ENCODE results near the gene ELL. TPM values are rescaled to one million over a fixed set of nuclear protein-coding genes. Genes with fewer than 3 reads are reported as not detected.

The ELL gene
- total RNA-seq, 1 donor from 2014 or later: 7.9 TPM

DNA sequence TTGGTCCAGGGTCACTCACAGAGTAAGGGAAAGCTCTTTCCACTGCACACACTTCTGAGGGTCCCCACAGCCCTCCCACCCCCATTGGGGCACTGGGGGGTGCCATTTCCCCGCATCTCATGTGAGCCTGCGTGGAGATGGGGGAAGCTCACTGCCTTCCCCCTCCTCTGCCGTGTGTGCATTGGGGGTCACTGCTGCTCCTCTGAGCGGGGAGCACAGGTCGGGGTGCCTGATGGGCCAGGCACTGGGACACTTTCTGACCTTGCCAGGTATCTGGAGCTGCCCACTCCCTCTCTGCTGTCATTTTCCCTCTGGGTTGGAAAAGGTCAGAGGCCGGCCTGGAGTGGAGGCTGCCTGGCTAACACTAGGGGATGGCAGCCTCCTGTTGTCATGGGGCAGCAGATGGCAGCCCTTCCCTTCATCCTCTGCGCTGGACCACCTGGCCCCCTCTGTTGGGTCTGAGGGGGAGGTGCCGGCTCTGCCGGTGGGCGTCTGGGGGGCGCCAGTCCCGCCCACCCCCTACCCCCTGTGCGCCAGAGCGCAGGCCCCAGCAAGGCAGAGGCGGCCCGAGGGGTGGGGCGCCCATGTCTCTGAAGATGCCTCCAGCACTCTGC lies 93.6 kb downstream of the ELL start:
- H3K27me3 ChIP-seq (ENCODE audit: low read depth): no peaks in the 10 kb centered on the region
- peaks cover 71% of the 10 kb centered on the region for H3K4me1 ChIP-seq
- no peaks in the 10 kb centered on the region for H3K9me3 ChIP-seq (replicated peaks)
- DNase-seq: no peak
- TF ChIP-seq, protein P1, sequence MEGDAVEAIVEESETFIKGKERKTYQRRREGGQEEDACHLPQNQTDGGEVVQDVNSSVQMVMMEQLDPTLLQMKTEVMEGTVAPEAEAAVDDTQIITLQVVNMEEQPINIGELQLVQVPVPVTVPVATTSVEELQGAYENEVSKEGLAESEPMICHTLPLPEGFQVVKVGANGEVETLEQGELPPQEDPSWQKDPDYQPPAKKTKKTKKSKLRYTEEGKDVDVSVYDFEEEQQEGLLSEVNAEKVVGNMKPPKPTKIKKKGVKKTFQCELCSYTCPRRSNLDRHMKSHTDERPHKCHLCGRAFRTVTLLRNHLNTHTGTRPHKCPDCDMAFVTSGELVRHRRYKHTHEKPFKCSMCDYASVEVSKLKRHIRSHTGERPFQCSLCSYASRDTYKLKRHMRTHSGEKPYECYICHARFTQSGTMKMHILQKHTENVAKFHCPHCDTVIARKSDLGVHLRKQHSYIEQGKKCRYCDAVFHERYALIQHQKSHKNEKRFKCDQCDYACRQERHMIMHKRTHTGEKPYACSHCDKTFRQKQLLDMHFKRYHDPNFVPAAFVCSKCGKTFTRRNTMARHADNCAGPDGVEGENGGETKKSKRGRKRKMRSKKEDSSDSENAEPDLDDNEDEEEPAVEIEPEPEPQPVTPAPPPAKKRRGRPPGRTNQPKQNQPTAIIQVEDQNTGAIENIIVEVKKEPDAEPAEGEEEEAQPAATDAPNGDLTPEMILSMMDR (IDR thresholded peaks at IDR 0.05; ENCODE audit: borderline replicate concordance): no peak
- H3K4me3 ChIP-seq: peak overlapping the region; percentile 65
- intact Hi-C loops (cut with micrococcal nuclease): no loop called here
- H3K27ac ChIP-seq (replicated peaks): peak overlapping the region; percentile 74
- no peaks in the 10 kb centered on the region for H3K36me3 ChIP-seq

DNA sequence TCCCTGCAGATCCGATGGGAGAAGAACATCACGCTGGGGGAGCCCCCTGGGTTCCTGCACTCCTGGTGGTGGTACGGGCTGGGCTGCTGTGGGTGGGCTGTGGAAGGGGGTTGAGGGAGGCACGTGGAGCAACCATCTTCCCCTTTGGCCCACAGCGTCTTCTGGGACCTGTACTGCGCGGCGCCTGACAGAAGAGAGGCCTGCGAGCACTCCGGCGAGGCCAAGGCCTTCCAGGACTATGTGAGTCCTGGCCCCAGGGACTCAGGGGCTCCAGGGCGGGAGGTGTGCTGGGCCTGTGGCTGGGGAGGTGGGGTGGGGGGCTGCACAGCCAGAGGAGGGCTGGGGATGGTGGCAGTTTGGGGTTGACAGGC lies 94.1 kb downstream of the ELL start:
- H3K27me3 ChIP-seq (ENCODE audit: low read depth): no peaks in the 10 kb centered on the region
- TF ChIP-seq, protein P1 (IDR thresholded peaks at IDR 0.05; ENCODE audit: borderline replicate concordance): no peak
- intact Hi-C loops (cut with micrococcal nuclease): no loop called here
- no peak overlapping the region for H3K4me3 ChIP-seq
- H3K4me1 ChIP-seq: peaks cover 71% of the 10 kb centered on the region
- H3K36me3 ChIP-seq: no peaks in the 10 kb centered on the region
- H3K9me3 ChIP-seq (replicated peaks): no peaks in the 10 kb centered on the region
- no peak for DNase-seq
- peak overlapping the region; percentile 78 for H3K27ac ChIP-seq (replicated peaks)

DNA sequence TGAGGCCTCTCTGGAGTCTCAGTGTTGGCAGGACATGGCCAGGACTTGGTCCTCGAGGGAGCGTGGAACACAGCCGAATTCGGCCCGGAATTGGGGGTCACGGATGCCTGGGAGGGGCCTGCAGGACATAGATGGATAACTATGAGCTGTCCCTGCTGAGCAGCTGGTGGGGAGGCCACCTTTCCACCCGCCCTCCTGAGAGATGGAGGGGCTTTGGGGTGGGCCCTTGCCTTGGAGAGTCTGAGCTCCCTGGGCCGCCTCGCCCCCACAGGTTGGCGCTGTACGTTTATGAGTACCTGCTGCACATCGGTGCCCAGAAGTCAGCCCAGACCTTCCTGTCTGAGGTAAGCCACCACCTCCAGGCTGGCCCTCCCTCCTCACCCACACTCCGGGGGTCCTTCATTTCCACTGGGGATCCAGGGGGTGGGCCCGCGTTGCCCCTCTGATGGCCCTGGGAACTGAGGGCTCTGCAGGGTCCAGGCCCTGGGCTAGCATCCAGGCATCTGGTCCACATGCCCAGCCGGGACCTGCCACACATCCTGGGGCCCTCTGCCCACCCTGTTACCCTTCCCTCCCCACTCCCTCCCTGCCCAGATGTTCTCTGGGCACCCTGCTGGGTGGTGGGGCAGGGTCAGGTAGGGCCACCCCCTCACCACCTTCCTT lies 94.7 kb downstream of the ELL start:
- intact Hi-C loops (cut with micrococcal nuclease): no loop called here
- DNase-seq: no peak
- H3K27me3 ChIP-seq (ENCODE audit: low read depth): no peaks in the 10 kb centered on the region
- peaks cover 73% of the 10 kb centered on the region for H3K4me1 ChIP-seq
- H3K27ac ChIP-seq (replicated peaks): peak overlapping the region; percentile 78
- H3K36me3 ChIP-seq: no peaks in the 10 kb centered on the region
- H3K4me3 ChIP-seq: no peak overlapping the region
- TF ChIP-seq, protein P1 (IDR thresholded peaks at IDR 0.05; ENCODE audit: borderline replicate concordance): no peak
- H3K9me3 ChIP-seq (replicated peaks): no peaks in the 10 kb centered on the region

DNA sequence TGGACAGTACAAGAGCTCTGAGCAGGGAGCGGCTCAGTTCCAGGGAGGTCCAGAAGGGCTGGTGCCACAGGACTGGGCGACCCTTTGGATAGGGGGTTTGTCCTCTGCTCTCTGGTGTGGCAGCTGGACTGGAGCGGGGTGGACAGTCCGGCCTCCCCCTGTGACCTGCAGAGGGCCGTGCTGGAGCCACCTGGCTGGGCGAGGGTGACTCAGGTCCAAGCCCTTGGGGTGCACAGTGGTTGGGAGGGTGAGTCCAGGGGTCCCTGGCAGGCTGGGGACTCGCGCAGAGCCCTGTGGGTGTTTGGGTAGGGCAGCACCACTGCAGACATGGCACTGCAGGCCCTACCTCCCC lies 95.5 kb downstream of the ELL start:
- intact Hi-C loops (cut with micrococcal nuclease): no loop called here
- H3K27ac ChIP-seq (replicated peaks): peak overlapping the region; percentile 78
- TF ChIP-seq, protein P1 (IDR thresholded peaks at IDR 0.05; ENCODE audit: borderline replicate concordance): no peak
- DNase-seq: no peak
- no peaks in the 10 kb centered on the region for H3K27me3 ChIP-seq (ENCODE audit: low read depth)
- H3K4me3 ChIP-seq: peak overlapping the region; percentile 8
- H3K36me3 ChIP-seq: no peaks in the 10 kb centered on the region
- peaks cover 78% of the 10 kb centered on the region for H3K4me1 ChIP-seq
- H3K9me3 ChIP-seq (replicated peaks): no peaks in the 10 kb centered on the region

DNA sequence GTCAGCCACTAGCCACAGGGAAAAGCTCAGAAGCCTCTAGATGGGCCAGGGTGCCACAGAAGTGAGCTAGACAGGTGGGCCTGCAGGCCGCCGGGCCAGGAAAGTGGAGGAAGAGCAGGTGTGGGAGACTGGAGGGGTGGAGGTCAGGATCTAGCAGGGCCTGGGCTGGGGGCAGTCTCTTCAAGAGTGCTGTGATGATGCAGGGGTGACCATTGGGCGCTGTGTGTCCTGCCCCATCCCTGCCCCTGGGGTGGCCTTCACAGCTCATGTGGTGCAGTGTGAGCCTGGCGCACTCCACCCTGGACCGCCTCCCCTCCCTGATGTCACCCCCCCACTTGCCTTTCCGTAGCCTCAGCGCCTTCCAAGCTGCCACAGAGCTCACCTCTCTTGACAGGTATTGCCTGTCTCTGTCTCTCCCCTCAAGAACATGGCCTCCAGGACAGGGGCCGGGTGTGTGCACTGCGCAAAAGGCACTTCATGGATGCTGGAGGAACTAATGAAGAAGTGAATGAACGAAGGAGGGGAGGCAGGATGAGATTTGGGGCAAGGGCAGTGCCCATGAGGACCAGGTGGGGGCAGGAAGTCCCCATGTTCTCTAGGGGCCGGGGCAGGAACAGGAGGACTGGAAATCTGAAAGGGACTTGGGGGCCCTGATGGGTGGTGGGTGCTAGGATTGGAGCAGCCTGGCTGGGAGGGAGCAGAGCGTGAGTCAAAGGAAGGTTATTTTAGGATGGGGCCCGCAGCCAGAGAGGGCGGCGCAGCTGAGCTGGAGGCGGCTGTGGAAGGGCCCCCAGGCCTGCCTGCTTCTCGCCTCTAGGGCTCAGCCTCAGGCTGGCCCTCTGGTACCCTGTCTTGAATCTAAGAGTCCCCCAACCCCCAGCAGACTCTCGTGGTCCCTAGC lies 96.1 kb downstream of the ELL start:
- intact Hi-C loops (cut with micrococcal nuclease): no loop called here
- TF ChIP-seq, protein P1 (IDR thresholded peaks at IDR 0.05; ENCODE audit: borderline replicate concordance): peak; percentile 37
- no peaks in the 10 kb centered on the region for H3K27me3 ChIP-seq (ENCODE audit: low read depth)
- H3K27ac ChIP-seq (replicated peaks): peak overlapping the region; percentile 78
- peaks cover 85% of the 10 kb centered on the region for H3K4me1 ChIP-seq
- H3K4me3 ChIP-seq: peak overlapping the region; percentile 8
- no peaks in the 10 kb centered on the region for H3K9me3 ChIP-seq (replicated peaks)
- peak; percentile 78 for DNase-seq
- H3K36me3 ChIP-seq: no peaks in the 10 kb centered on the region

Data from left ventricle myocardium inferior (tissue), 1 donor.